CD4-positive, alpha-beta T cell treated with Interleukin-6 at 100 ng/mL for 8 hours (primary cell): ENCODE results near the gene SREBF1.

Experiments used
- DNase-seq: peaks from one replicate; pipeline ENCODE4 v3.0.0-alpha.2; 2020; ENCODE audit warnings: mixed read lengths, low spot score

Gene SREBF1

GRCh38 chr17:17824119-17824782, 12.5 kb downstream of the SREBF1 start:
- DNase-seq = no peak

GRCh38 chr17:17823433-17824118, 13.2 kb downstream of the SREBF1 start:
- DNase-seq = peak; percentile 81

GRCh38 chr17:17822616-17823015, 14.2 kb downstream of the SREBF1 start:
- DNase-seq = no peak

- no peak for DNase-seq
Observed at GRCh38 chr17:17822189-17822588, 14.6 kb downstream of the SREBF1 start.

- no peak for DNase-seq
Observed at GRCh38 chr17:17820463-17821158, 16.2 kb downstream of the SREBF1 start.

GRCh38 chr17:17820046-17820445, 16.7 kb downstream of the SREBF1 start:
- DNase-seq = no peak

GRCh38 chr17:17819561-17819995, 17.2 kb downstream of the SREBF1 start:
- peak; percentile 74 for DNase-seq

- DNase-seq = no peak
Observed at GRCh38 chr17:17819111-17819510, 17.7 kb downstream of the SREBF1 start.

GRCh38 chr17:17818088-17818526, 18.7 kb downstream of the SREBF1 start:
- DNase-seq = no peak

- no peak for DNase-seq
Observed at GRCh38 chr17:17817552-17817947, 19.2 kb downstream of the SREBF1 start.

- DNase-seq = no peak
Observed at GRCh38 chr17:17816831-17817551, 19.8 kb downstream of the SREBF1 start.

GRCh38 chr17:17816240-17816814, 20.5 kb downstream of the SREBF1 start:
- no peak for DNase-seq

GRCh38 chr17:17815436-17816200, 21.2 kb downstream of the SREBF1 start:
- no peak for DNase-seq

- no peak for DNase-seq
Observed at GRCh38 chr17:17815062-17815406, 21.8 kb downstream of the SREBF1 start.

- no peak for DNase-seq
Observed at GRCh38 chr17:17814162-17815061, 22.4 kb downstream of the SREBF1 start.

GRCh38 chr17:17813725-17814095, 23.1 kb downstream of the SREBF1 start:
- no peak for DNase-seq

- DNase-seq = no peak
Observed at GRCh38 chr17:17813055-17813724, 23.6 kb downstream of the SREBF1 start.

GRCh38 chr17:17812211-17813054, 24.4 kb downstream of the SREBF1 start:
- DNase-seq = peak; percentile 55
